Thoracic aorta (tissue), 2 donors: ENCODE data around the gene GOLGA6C. TPM values are rescaled to one million over a fixed set of nuclear protein-coding genes. Genes with fewer than 3 reads are reported as not detected.
"Not testable (repeated sequence)": the region's sequence is repeated elsewhere in the genome, so short reads cannot be mapped to it uniquely, and the experiment has no call there.

Experiments used
- ATAC-seq: fragments of 150-250 bp; one replicate; pipeline ENCODE4 v1.8.0; 2017; ENCODE audit warnings: low read depth; ENCODE audit not compliant: insufficient number of reproducible peaks, low FRiP score
- DNase-seq: peaks from one replicate; pipeline ENCODE4 v3.0.0-alpha.2; 2020; ENCODE audit warnings: low spot score
- H3K27ac ChIP-seq, 2 donors: fragments of 200-600 bp; sonication (generic); 1 replicate in 1 of 2; 2 replicates in 1 of 2; pipeline ENCODE4 v1.5.1; 2016; ENCODE audit warnings: mild to moderate bottlenecking in 2 of 2, moderate library complexity in 2 of 2
- H3K27me3 ChIP-seq: fragments of 200-600 bp; sonication (generic); replicated peaks from 2 replicates; pipeline ENCODE4 v1.6.0; 2016; ENCODE audit warnings: mild to moderate bottlenecking; ENCODE audit not compliant: insufficient read depth
- H3K36me3 ChIP-seq: fragments of 200-600 bp; sonication (generic); one replicate; pipeline ENCODE4 v1.5.1; 2016
- H3K4me1 ChIP-seq, 2 donors: fragments of 200-600 bp; sonication (generic); 1 replicate in 1 of 2; 2 replicates in 1 of 2; pipeline versions ENCODE4 v1.5.1 to v1.6.0; 2016; ENCODE audit warnings: low read depth in 2 of 2, mild to moderate bottlenecking in 1 of 2; ENCODE audit not compliant: control insufficient read depth in 1 of 2
- H3K4me3 ChIP-seq: fragments of 200-600 bp; sonication (generic); 2 replicates; pipeline ENCODE4 v1.5.1; 2016; ENCODE audit warnings: mild to moderate bottlenecking
- H3K9me3 ChIP-seq: fragments of 200-600 bp; sonication (generic); 2 replicates; pipeline ENCODE4 v1.5.1; 2016
- CTCF ChIP-seq: fragments of 200-600 bp; sonication (generic); IDR thresholded peaks from one replicate; pipeline ENCODE4 v1.5.1; 2019; ENCODE audit warnings: antibody characterized with exemption
- total RNA-seq, 2 donors: library from RNA; depleted of rRNA; stranded (reverse); fragments of >200 nt; gene quantifications; one replicate each; pipeline versions ENCODE4 v1.1.0 to v1.2.3, GENCODE V29; 2016

Gene GOLGA6C
- total RNA-seq, 2 donors from 2014 or later, result 0.56 TPM; not detected in 1

GRCh38 chr15:75273751-75274359, 15.7 kb downstream of the GOLGA6C start:
- not testable (repeated sequence) for H3K27me3 ChIP-seq, H3K4me3 ChIP-seq, H3K9me3 ChIP-seq, DNase-seq, H3K36me3 ChIP-seq, H3K4me1 ChIP-seq, H3K27ac ChIP-seq, ATAC-seq

DNA sequence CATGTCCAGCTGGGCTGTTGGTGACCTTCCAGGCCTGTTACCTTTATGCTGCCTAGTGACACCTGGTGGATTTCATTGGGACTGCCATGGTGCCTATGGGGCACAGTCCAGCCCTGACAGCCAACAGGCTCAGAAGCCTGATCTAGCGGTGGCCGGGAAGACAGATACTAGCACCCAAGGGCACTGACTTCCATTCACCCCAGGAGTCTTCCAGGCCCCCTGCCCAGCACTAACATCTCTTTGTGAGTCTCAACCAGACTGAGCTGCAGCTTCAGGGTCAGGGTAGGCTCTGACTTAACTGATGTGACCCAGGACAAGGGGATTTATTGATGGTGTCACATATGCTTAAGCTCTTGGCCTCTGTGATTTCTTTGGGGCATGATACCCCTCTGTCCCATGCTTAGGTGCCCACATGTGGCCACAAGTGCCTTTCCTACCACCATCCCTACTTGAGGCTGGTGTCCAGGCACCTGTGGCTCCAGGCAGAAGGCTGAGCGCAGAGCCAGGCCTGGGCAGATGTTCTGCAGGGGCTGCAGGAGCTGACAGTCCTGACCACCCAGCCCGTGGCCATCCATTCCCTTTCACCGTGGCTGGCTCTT, 16.5 kb downstream of the GOLGA6C start:
- not testable (repeated sequence) for H3K36me3 ChIP-seq, H3K27ac ChIP-seq, H3K9me3 ChIP-seq, H3K4me1 ChIP-seq, H3K27me3 ChIP-seq, H3K4me3 ChIP-seq
- peak; percentile 36 for DNase-seq
- peak; percentile 43 for ATAC-seq
- peak; percentile 60 for TF ChIP-seq CTCF

- not testable (repeated sequence) for H3K4me3 ChIP-seq, H3K27ac ChIP-seq, DNase-seq, H3K9me3 ChIP-seq, ATAC-seq, H3K27me3 ChIP-seq, H3K4me1 ChIP-seq, H3K36me3 ChIP-seq
Observed at GRCh38 chr15:75275617-75276016, 17.5 kb downstream of the GOLGA6C start.

DNA sequence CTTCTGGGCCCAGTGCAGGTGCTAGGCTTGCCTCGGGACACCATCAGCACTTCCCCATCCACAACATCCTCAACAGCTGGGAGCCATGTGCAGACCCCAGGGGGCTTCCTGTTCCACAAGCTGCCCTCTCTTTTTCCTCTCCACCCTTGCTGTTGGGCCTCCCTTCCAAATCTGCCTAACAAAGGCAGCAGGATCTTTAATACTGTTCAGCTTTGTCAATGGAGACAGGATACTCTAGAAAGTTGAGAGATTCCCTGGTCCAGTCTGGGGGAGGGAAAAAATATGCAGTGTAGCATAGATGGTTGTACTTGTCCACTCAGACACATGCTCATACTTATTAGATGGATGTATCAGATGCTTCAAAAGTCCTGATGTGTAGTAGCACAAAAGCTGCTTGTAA, 20.4 kb downstream of the GOLGA6C start:
- H3K36me3 ChIP-seq, H3K4me3 ChIP-seq, ATAC-seq, H3K4me1 ChIP-seq, H3K27me3 ChIP-seq, H3K9me3 ChIP-seq, DNase-seq, H3K27ac ChIP-seq: not testable (repeated sequence)

GRCh38 chr15:75282572-75282971, 24.4 kb downstream of the GOLGA6C start, which contains the start of gene GOLGA6D:
Gene GOLGA6D (plus strand): TSS chr15:75282835. CDS start chr15:75282876, 41 bp downstream.
- H3K27ac ChIP-seq, DNase-seq, H3K4me3 ChIP-seq, H3K9me3 ChIP-seq, H3K27me3 ChIP-seq, H3K4me1 ChIP-seq, H3K36me3 ChIP-seq, ATAC-seq: not testable (repeated sequence)

DNA sequence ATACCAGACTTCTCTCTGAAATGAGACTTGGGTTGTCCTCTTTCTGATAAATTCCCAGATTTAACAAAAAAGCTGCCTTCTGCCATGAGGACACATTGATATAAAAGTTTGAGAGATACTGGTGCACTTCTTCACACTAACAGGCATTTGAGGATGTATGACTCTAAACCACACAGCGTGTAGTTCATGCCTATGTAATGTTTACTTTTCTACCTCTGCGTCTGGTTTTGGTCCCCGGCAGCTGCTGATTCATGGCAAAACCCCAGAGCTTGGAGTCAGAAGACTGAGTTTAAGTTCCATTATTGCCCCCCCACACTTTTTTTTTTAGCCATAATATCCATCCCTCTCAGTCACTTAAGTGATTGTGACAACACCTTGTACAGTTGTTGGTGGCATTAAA, 26.0 kb downstream of the GOLGA6C start:
- ATAC-seq, H3K27ac ChIP-seq, H3K4me3 ChIP-seq, H3K9me3 ChIP-seq, H3K36me3 ChIP-seq, DNase-seq, H3K4me1 ChIP-seq, H3K27me3 ChIP-seq: not testable (repeated sequence)

GRCh38 chr15:75293660-75294059, 35.5 kb downstream of the GOLGA6C start:
- not testable (repeated sequence) for H3K36me3 ChIP-seq, ATAC-seq, DNase-seq, H3K27ac ChIP-seq, H3K4me1 ChIP-seq, H3K27me3 ChIP-seq, H3K9me3 ChIP-seq, H3K4me3 ChIP-seq

- not testable (repeated sequence) for H3K27ac ChIP-seq, H3K9me3 ChIP-seq, H3K36me3 ChIP-seq, DNase-seq, H3K27me3 ChIP-seq, H3K4me1 ChIP-seq, H3K4me3 ChIP-seq, ATAC-seq
Observed at GRCh38 chr15:75298541-75299310, 40.6 kb downstream of the GOLGA6C start.
